Measurements from ENCODE around the gene UNC5C.

DNA sequence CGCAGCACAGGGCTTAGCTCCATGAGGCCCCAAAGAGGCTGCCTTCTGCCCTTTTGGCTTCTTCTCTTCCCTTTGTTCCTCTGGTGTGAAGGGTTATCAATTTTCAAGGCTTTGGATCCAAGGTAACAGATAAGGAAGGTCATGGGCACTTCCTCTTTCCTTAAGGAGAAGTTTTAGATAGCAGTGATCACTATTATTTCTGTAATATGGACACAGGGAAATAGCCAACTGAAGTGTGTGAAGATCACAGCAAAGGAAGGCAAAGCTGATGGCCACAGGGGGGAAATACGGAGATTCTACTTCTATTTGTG is 366.8 kb downstream of the UNC5C start:
- TF ChIP-seq SUZ12 (IDR thresholded peaks at IDR 0.05) (no peak), ARNT (IDR thresholded peaks at IDR 0.05) (no peak), TARDBP (IDR thresholded peaks at IDR 0.05) (no peak), SP1 (IDR thresholded peaks at IDR 0.05) (no peak), ELF4 (IDR thresholded peaks at IDR 0.05) (no peak), BHLHE40 (IDR thresholded peaks at IDR 0.05; ENCODE audit: borderline replicate concordance) (no peak), L3MBTL2 (conservative IDR thresholded peaks at IDR 0.05) (no peak), FOXM1 (IDR thresholded peaks at IDR 0.05; ENCODE audit: borderline replicate concordance) (no peak), FOXK2 (IDR thresholded peaks at IDR 0.05) (no peak), FOXA1 (IDR thresholded peaks at IDR 0.05) (no peak), CTBP1 (IDR thresholded peaks at IDR 0.05; ENCODE audit: borderline replicate concordance) (no peak)

Measured in HEK293T (cell line).